GM23338 (cell line): ENCODE results near the gene DRD5. TPM values are rescaled to one million over a fixed set of nuclear protein-coding genes. Genes with fewer than 3 reads are reported as not detected.
A peak's percentile ranks its signal among the peaks of the same experiment; 100 is the strongest.
"Not testable (repeated sequence)": the region's sequence is repeated elsewhere in the genome, so short reads cannot be mapped to it uniquely, and the experiment has no call there.

Experiments
- ATAC-seq: fragments of 200-7000 bp; cut with Tn5 transposase; 3 replicates; pipeline ENCODE4 v1.9.1; 2020
- DNase-seq: peaks from one replicate; pipeline ENCODE4 v3.0.0-alpha.2; 2015; ENCODE audit warnings: low spot score
- H2AFZ ChIP-seq: fragments of 200-600 bp; sonication (generic); 2 replicates; pipeline ENCODE4 v1.8.0; 2016; ENCODE audit warnings: antibody characterized with exemption, mild to moderate bottlenecking, moderate library complexity
- H3F3A ChIP-seq: fragments of 200-600 bp; sonication (generic); replicated peaks from 2 replicates; pipeline ENCODE4 v1.8.0; 2017; ENCODE audit warnings: antibody characterized with exemption, mixed run types, low read depth
- H3K27ac ChIP-seq: fragments of 200-600 bp; sonication (generic); 2 replicates; pipeline ENCODE4 v1.6.1; 2016; ENCODE audit warnings: low read depth
- H3K27me3 ChIP-seq: fragments of 200-600 bp; sonication (generic); 2 replicates; pipeline ENCODE4 v1.8.0; 2016; ENCODE audit warnings: mild to moderate bottlenecking, mixed run types, moderate library complexity; ENCODE audit not compliant: insufficient read depth
- H3K36me3 ChIP-seq: fragments of 200-600 bp; sonication (generic); 2 replicates; pipeline ENCODE4 v1.8.0; 2016; ENCODE audit warnings: mild to moderate bottlenecking; ENCODE audit not compliant: insufficient read depth
- H3K4me1 ChIP-seq: fragments of 200-600 bp; sonication (generic); 2 replicates; pipeline ENCODE4 v1.8.0; 2016; ENCODE audit warnings: mild to moderate bottlenecking, moderate library complexity; ENCODE audit not compliant: insufficient read depth
- H3K4me2 ChIP-seq: fragments of 200-600 bp; sonication (generic); 2 replicates; pipeline ENCODE4 v1.7.1; 2017; ENCODE audit warnings: mixed run types
- H3K4me3 ChIP-seq: fragments of 200-600 bp; sonication (generic); 2 replicates; pipeline ENCODE4 v1.6.1; 2016; ENCODE audit warnings: mixed run types
- H3K79me2 ChIP-seq: fragments of 200-600 bp; sonication (generic); replicated peaks from 2 replicates; pipeline ENCODE4 v1.8.0; 2017; ENCODE audit warnings: mild to moderate bottlenecking; ENCODE audit not compliant: insufficient read depth
- H3K9me2 ChIP-seq: fragments of 200-600 bp; sonication (generic); 2 replicates; pipeline ENCODE4 v1.8.0; 2017; ENCODE audit not compliant: insufficient read depth
- H4K20me1 ChIP-seq: fragments of 200-600 bp; sonication (generic); replicated peaks from 2 replicates; pipeline ENCODE4 v1.8.0; 2017; ENCODE audit warnings: mild to moderate bottlenecking; ENCODE audit not compliant: insufficient read depth
- H3K27ac Mint-ChIP-seq: 2 replicates; pipeline ENCODE4 v1.8.0; 2020; ENCODE audit warnings: inconsistent platforms, mild to moderate bottlenecking, moderate library complexity, mixed read lengths
- H3K27me3 Mint-ChIP-seq: 3 replicates; pipeline ENCODE4 v1.8.0; 2022; ENCODE audit warnings: low read depth, mild to moderate bottlenecking, moderate library complexity, mixed read lengths, inconsistent platforms; ENCODE audit not compliant: insufficient read depth, poor library complexity
- H3K36me3 Mint-ChIP-seq: 3 replicates; pipeline ENCODE4 v1.8.0; 2021; ENCODE audit warnings: low read depth, mild to moderate bottlenecking, inconsistent platforms, moderate library complexity, mixed read lengths
- H3K4me1 Mint-ChIP-seq: 3 replicates; pipeline ENCODE4 v1.8.0; 2020; ENCODE audit warnings: mild to moderate bottlenecking, inconsistent platforms, mixed read lengths
- H3K4me3 Mint-ChIP-seq: 3 replicates; pipeline ENCODE4 v1.8.0; 2021; ENCODE audit warnings: moderate library complexity, mild to moderate bottlenecking, inconsistent platforms, mixed read lengths
- H3K9me3 Mint-ChIP-seq: 3 replicates; pipeline ENCODE4 v1.8.0; 2020; ENCODE audit warnings: moderate library complexity, mild to moderate bottlenecking, inconsistent platforms, mixed read lengths
- CREB1 ChIP-seq: fragments of 250-450 bp; sonication (Bioruptor Pico); IDR thresholded peaks from 2 replicates; pipeline ENCODE4 v1.5.0; 2020; ENCODE audit warnings: low read depth, mild to moderate bottlenecking, moderate library complexity
- EZH2 ChIP-seq: fragments of 200-600 bp; sonication (generic); IDR thresholded peaks from one replicate; pipeline ENCODE4 v1.8.0; 2017; ENCODE audit warnings: antibody characterized with exemption, mild to moderate bottlenecking, low read depth; ENCODE audit not compliant: unreplicated experiment
- EZH2phosphoT487 ChIP-seq: fragments of 200-600 bp; sonication (generic); IDR thresholded peaks from one replicate; pipeline ENCODE4 v1.8.1; 2018; ENCODE audit warnings: antibody characterized with exemption; ENCODE audit not compliant: unreplicated experiment
- JUNB ChIP-seq: IDR thresholded peaks from one replicate; pipeline ENCODE4 v1.6.1; 2016; ENCODE audit warnings: antibody characterized with exemption; ENCODE audit not compliant: unreplicated experiment
- NANOG ChIP-seq: IDR thresholded peaks from 2 replicates; pipeline ENCODE4 v1.6.1; 2016; ENCODE audit warnings: antibody characterized with exemption, borderline replicate concordance
- STAT1 ChIP-seq: IDR thresholded peaks from one replicate; pipeline ENCODE4 v1.6.1; 2016; ENCODE audit warnings: antibody characterized with exemption; ENCODE audit not compliant: unreplicated experiment
- ZNF114 ChIP-seq: fragments of 250-450 bp; sonication (Bioruptor Pico); IDR thresholded peaks from 2 replicates; pipeline ENCODE4 v1.5.0; 2020; ENCODE audit warnings: mild to moderate bottlenecking, moderate library complexity
- ZNF331 ChIP-seq: fragments of 250-450 bp; sonication (Bioruptor Pico); IDR thresholded peaks from 2 replicates; pipeline ENCODE4 v1.5.0; 2020; ENCODE audit warnings: low read depth, mild to moderate bottlenecking, moderate library complexity
- polyA plus RNA-seq: library from polyadenylated mRNA; unstranded; fragments of >200 nt; fragmentation: Nextera tagmentation; extraction: Ambion mirVana; gene quantifications from 2 replicates; pipeline ENCODE4 v1.2.1, GENCODE V29; 2016
- total RNA-seq: library from RNA; depleted of rRNA; stranded (reverse); fragments of >200 nt; shearing (Covaris generic); gene quantifications from 2 replicates; pipeline ENCODE4 v1.2.3, GENCODE V29; 2014
- TF ChIP-seq, protein P1 (sequence below): fragments of 250-450 bp; sonication (Bioruptor Pico); IDR thresholded peaks from 2 replicates; pipeline ENCODE4 v1.5.0; 2020; ENCODE audit warnings: mild to moderate bottlenecking, moderate library complexity
- TF ChIP-seq, protein P2 (sequence below): IDR thresholded peaks from one replicate; pipeline ENCODE4 v1.6.1; 2018; ENCODE audit warnings: antibody characterized with exemption; ENCODE audit not compliant: unreplicated experiment
- TF ChIP-seq, protein P3 (sequence below), 2 experiments: fragments of 200-600 bp in 1 of 2; sonication (generic) in 1 of 2; conservative IDR thresholded peaks; 2 replicates each; pipeline versions ENCODE4 v1.5.1 to v1.6.1; 2016 to 2017; ENCODE audit warnings: antibody characterized with exemption in 2 of 2, low read depth in 2 of 2, mild to moderate bottlenecking in 2 of 2, moderate library complexity in 1 of 2

The DRD5 gene
- total and polyA plus RNA-seq, 2 experiments from 2014 or later = 0.08 to 0.24 TPM

DNA sequence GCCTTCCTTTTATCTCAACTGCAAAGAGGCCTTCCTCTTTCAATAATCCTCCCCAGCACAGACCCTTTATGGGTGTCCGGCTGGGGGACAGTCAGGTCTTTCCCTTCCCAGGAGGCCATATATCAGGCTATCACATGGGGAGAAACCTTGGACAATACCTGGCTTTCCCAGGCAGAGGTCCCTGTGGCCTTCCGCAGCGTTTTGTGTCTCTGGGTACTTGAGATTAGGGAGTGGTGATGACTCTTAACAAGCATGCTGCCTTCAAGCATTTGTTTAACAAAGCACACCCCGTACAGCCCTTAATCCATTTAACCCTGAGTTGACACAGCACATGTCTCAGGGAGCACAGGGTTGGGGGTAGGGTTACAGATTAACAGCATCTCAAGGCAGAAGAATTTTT lies 49.2 kb upstream of the DRD5 start:
- H3K27ac Mint-ChIP-seq, H4K20me1 ChIP-seq, H3K27me3 ChIP-seq, H3K9me3 Mint-ChIP-seq, H3K4me3 Mint-ChIP-seq, H3K79me2 ChIP-seq, H3F3A ChIP-seq, H2AFZ ChIP-seq, H3K36me3 ChIP-seq, H3K4me1 ChIP-seq, H3K9me2 ChIP-seq, H3K27ac ChIP-seq, H3K4me2 ChIP-seq, DNase-seq, ATAC-seq, H3K36me3 Mint-ChIP-seq, H3K27me3 Mint-ChIP-seq, H3K4me3 ChIP-seq: not testable (repeated sequence)
- peaks cover 13% of the 10 kb centered on the region; the same call in 2 of the 3 replicates for H3K4me1 Mint-ChIP-seq
- TF ChIP-seq, protein P1, sequence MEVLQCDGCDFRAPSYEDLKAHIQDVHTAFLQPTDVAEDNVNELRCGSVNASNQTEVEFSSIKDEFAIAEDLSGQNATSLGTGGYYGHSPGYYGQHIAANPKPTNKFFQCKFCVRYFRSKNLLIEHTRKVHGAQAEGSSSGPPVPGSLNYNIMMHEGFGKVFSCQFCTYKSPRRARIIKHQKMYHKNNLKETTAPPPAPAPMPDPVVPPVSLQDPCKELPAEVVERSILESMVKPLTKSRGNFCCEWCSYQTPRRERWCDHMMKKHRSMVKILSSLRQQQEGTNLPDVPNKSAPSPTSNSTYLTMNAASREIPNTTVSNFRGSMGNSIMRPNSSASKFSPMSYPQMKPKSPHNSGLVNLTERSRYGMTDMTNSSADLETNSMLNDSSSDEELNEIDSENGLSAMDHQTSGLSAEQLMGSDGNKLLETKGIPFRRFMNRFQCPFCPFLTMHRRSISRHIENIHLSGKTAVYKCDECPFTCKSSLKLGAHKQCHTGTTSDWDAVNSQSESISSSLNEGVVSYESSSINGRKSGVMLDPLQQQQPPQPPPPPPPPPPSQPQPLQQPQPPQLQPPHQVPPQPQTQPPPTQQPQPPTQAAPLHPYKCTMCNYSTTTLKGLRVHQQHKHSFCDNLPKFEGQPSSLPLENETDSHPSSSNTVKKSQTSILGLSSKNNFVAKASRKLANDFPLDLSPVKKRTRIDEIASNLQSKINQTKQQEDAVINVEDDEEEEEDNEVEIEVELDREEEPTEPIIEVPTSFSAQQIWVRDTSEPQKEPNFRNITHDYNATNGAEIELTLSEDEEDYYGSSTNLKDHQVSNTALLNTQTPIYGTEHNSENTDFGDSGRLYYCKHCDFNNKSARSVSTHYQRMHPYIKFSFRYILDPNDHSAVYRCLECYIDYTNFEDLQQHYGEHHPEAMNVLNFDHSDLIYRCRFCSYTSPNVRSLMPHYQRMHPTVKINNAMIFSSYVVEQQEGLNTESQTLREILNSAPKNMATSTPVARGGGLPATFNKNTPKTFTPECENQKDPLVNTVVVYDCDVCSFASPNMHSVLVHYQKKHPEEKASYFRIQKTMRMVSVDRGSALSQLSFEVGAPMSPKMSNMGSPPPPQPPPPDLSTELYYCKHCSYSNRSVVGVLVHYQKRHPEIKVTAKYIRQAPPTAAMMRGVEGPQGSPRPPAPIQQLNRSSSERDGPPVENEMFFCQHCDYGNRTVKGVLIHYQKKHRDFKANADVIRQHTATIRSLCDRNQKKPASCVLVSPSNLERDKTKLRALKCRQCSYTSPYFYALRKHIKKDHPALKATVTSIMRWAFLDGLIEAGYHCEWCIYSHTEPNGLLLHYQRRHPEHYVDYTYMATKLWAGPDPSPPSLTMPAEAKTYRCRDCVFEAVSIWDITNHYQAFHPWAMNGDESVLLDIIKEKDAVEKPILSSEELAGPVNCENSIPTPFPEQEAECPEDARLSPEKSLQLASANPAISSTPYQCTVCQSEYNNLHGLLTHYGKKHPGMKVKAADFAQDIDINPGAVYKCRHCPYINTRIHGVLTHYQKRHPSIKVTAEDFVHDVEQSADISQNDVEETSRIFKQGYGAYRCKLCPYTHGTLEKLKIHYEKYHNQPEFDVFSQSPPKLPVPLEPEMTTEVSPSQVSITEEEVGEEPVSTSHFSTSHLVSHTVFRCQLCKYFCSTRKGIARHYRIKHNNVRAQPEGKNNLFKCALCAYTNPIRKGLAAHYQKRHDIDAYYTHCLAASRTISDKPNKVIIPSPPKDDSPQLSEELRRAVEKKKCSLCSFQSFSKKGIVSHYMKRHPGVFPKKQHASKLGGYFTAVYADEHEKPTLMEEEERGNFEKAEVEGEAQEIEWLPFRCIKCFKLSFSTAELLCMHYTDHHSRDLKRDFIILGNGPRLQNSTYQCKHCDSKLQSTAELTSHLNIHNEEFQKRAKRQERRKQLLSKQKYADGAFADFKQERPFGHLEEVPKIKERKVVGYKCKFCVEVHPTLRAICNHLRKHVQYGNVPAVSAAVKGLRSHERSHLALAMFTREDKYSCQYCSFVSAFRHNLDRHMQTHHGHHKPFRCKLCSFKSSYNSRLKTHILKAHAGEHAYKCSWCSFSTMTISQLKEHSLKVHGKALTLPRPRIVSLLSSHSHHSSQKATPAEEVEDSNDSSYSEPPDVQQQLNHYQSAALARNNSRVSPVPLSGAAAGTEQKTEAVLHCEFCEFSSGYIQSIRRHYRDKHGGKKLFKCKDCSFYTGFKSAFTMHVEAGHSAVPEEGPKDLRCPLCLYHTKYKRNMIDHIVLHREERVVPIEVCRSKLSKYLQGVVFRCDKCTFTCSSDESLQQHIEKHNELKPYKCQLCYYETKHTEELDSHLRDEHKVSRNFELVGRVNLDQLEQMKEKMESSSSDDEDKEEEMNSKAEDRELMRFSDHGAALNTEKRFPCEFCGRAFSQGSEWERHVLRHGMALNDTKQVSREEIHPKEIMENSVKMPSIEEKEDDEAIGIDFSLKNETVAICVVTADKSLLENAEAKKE = 0 out of 2 replicates have a peak, but pooled peaks have one; percentile 30

DNA sequence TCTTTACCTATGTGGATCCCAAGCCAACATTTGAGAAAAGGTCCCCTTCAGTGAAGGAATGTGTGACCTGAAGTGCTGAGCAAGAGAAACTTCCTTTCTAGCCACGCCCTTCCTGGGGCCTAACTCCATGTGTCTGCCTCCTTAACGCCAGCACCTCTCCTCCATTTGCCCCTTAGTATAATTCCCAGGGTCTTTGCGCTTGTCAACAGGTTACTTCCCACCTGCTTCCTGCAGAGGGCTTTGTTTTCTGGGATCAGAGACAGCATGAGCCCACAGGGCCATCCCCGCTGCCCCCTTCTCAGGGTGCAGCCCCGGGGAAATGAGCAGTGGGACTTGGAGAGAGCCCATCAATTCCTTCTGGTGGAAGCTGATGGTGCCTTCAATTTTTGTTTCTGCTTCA lies 45.9 kb upstream of the DRD5 start:
- H3K36me3 Mint-ChIP-seq = no peaks in the 10 kb centered on the region; the same call in 1 of the 3 replicates
- Histone ChIP-seq H3F3A (no peaks in the 10 kb centered on the region), H2AFZ (no peak overlapping the region), H4K20me1 (no peaks in the 10 kb centered on the region), H3K4me3 (no peak overlapping the region), H3K4me2 (no peak overlapping the region), H3K9me2 (no peaks in the 10 kb centered on the region), H3K27me3 (no peaks in the 10 kb centered on the region), H3K36me3 (no peaks in the 10 kb centered on the region), H3K27ac (no peak overlapping the region), H3K79me2 (no peaks in the 10 kb centered on the region), H3K4me1 (no peaks in the 10 kb centered on the region)
- peaks cover 10% of the 10 kb centered on the region; the same call in 2 of the 3 replicates for H3K4me1 Mint-ChIP-seq
- TF ChIP-seq STAT1 (no peak), EZH2phosphoT487 (no peak), ZNF331 (CRISPR knock-in tag) (no peak), JUNB (no peak), CREB1 (CRISPR knock-in tag) (no peak), ZNF114 (CRISPR knock-in tag) (no peak), EZH2 (no peak), NANOG (no peak)
- TF ChIP-seq, protein P2, sequence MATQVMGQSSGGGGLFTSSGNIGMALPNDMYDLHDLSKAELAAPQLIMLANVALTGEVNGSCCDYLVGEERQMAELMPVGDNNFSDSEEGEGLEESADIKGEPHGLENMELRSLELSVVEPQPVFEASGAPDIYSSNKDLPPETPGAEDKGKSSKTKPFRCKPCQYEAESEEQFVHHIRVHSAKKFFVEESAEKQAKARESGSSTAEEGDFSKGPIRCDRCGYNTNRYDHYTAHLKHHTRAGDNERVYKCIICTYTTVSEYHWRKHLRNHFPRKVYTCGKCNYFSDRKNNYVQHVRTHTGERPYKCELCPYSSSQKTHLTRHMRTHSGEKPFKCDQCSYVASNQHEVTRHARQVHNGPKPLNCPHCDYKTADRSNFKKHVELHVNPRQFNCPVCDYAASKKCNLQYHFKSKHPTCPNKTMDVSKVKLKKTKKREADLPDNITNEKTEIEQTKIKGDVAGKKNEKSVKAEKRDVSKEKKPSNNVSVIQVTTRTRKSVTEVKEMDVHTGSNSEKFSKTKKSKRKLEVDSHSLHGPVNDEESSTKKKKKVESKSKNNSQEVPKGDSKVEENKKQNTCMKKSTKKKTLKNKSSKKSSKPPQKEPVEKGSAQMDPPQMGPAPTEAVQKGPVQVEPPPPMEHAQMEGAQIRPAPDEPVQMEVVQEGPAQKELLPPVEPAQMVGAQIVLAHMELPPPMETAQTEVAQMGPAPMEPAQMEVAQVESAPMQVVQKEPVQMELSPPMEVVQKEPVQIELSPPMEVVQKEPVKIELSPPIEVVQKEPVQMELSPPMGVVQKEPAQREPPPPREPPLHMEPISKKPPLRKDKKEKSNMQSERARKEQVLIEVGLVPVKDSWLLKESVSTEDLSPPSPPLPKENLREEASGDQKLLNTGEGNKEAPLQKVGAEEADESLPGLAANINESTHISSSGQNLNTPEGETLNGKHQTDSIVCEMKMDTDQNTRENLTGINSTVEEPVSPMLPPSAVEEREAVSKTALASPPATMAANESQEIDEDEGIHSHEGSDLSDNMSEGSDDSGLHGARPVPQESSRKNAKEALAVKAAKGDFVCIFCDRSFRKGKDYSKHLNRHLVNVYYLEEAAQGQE = no peak
- TF ChIP-seq, protein P3, sequence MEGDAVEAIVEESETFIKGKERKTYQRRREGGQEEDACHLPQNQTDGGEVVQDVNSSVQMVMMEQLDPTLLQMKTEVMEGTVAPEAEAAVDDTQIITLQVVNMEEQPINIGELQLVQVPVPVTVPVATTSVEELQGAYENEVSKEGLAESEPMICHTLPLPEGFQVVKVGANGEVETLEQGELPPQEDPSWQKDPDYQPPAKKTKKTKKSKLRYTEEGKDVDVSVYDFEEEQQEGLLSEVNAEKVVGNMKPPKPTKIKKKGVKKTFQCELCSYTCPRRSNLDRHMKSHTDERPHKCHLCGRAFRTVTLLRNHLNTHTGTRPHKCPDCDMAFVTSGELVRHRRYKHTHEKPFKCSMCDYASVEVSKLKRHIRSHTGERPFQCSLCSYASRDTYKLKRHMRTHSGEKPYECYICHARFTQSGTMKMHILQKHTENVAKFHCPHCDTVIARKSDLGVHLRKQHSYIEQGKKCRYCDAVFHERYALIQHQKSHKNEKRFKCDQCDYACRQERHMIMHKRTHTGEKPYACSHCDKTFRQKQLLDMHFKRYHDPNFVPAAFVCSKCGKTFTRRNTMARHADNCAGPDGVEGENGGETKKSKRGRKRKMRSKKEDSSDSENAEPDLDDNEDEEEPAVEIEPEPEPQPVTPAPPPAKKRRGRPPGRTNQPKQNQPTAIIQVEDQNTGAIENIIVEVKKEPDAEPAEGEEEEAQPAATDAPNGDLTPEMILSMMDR (conservative IDR thresholded peaks at IDR 0.05; ENCODE audit: low read depth in 2 of 2) = no peak; a peak in 1 of 4 replicates
- peaks cover 3% of the 10 kb centered on the region for H3K27me3 Mint-ChIP-seq
- peak; percentile 69 for DNase-seq
- no peaks in the 10 kb centered on the region for H3K9me3 Mint-ChIP-seq
- H3K4me3 Mint-ChIP-seq = no peak overlapping the region
- no peak overlapping the region for H3K27ac Mint-ChIP-seq
- peak; percentile 92 for ATAC-seq
